ENCODE results near the gene LRP1-AS.

LRP1-AS gene

GRCh38 chr12:57097554-57097835 lies 49.9 kb downstream of the LRP1-AS start:
- TF ChIP-seq Cebpa-rat (IDR thresholded peaks at IDR 0.05): no peak
- no peaks in the 10 kb centered on the region for H3K9me3 ChIP-seq (replicated peaks in 1 of 11)
- H4K20me1 ChIP-seq: peaks cover 17 to 99% (median 78%) of the 10 kb centered on the region in 11 experiments; a peak in 21 of 22 replicates
- no peaks in the 10 kb centered on the region for H3K27me3 ChIP-seq
- peak overlapping the region; percentile 14 to 99 (median 66); a peak in 14 of 22 replicates for H3K4me2 ChIP-seq
- peaks cover 65 to 100% (median 86%) of the 10 kb centered on the region in 10 experiments for H3K4me1 ChIP-seq
- H3K27ac ChIP-seq: peak overlapping the region in 6 of 11 experiments; percentile 7 to 80 (median 32); a peak in 8 of 22 replicates
- peaks cover 86 to 97% (median 93%) of the 10 kb centered on the region in 11 experiments for H3K36me3 ChIP-seq
- H3K9ac ChIP-seq: peak overlapping the region in 9 of 11 experiments; percentile 21 to 71 (median 48); a peak in 8 of 22 replicates
- H3K4me3 ChIP-seq: no peak overlapping the region

DNA sequence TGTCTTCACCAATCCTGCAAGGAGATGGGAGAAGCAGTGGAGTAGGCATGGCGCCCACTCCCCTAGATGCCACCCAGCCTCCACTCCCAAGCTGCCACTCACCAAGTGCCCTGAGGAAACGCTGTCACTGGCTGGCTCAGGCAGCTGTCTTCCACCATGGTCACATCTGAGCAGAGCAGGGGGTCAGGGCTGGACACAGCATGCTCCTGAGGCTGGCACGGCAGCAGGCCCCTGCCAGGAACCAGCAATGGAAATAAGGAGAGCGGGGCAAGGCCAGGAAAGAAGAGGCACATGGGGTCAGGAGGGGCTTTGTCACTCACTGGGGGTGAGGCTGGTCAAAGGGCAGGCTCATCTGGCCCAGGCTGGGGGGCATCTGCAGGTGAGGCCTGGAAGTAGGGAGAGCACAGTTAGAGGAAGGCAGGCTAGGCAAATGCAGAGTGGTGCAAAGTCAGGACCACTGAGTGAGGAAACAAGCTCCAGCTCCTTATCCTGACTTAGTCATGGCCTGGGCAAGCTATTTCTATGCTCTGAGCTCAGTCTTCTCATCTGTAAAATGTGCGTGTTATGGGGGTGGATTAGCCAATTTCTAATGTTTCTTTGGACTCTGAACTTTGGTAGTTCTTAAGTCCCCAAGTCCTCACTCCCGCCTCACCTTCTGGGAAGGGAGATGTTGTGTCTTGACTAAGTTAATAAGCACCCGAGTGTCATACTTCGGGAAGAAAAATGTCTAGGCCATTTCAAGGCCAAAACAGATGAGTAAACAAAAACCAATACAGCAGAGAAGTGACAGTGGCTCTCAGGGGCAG lies 50.5 kb downstream of the LRP1-AS start:
- Histone ChIP-seq H3K4me2 (peak overlapping the region in 10 of 11 experiments; percentile 22 to 99 (median 66); a peak in 16 of 22 replicates), H3K4me3 (no peak overlapping the region), H3K27me3 (no peaks in the 10 kb centered on the region), H3K36me3 (peaks cover 86 to 97% (median 93%) of the 10 kb centered on the region in 11 experiments), H3K9ac (peak overlapping the region in 8 of 11 experiments; percentile 21 to 71 (median 50); a peak in 11 of 22 replicates), H4K20me1 (peaks cover 21 to 99% (median 82%) of the 10 kb centered on the region in 11 experiments; a peak in 21 of 22 replicates), H3K27ac (peak overlapping the region in 10 of 11 experiments; percentile 7 to 80 (median 26); a peak in 14 of 22 replicates), H3K9me3 (replicated peaks in 1 of 11) (no peaks in the 10 kb centered on the region), H3K4me1 (peaks cover 70 to 100% (median 86%) of the 10 kb centered on the region in 10 experiments)
- TF ChIP-seq Cebpa-rat (IDR thresholded peaks at IDR 0.05): no peak

DNA sequence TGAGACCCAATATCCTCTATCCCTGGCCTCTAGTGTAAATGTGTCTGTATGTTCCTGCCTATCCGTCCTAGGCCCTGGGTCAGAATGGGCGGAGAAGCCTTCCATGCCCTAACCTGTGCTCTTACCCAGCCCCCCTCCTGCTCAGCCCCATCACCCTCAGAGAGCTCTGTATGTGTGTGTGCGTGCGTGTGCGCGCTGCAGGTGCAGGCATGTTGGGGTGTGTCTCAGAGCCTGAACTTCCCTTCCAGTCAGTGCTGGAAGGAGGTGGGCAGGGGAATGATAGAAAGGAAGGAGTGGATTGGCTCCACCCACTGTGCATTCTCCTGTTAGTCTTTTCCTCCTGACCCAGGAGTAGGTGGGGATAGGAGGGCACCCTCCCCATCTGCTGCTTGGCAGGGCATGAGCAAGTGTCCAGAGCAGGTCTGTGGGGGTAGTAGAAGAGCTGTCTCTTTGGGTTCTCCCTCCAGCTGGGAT lies 51.3 kb downstream of the LRP1-AS start:
- Histone ChIP-seq H4K20me1 (peaks cover 29 to 99% (median 84%) of the 10 kb centered on the region in 11 experiments), H3K27me3 (no peaks in the 10 kb centered on the region), H3K9ac (peak overlapping the region in 7 of 11 experiments; percentile 14 to 71 (median 47); a peak in 7 of 22 replicates), H3K4me1 (peaks cover 75 to 100% (median 90%) of the 10 kb centered on the region in 10 experiments), H3K27ac (peak overlapping the region in 7 of 11 experiments; percentile 12 to 80 (median 31); a peak in 10 of 22 replicates), H3K36me3 (peaks cover 87 to 97% (median 94%) of the 10 kb centered on the region in 11 experiments), H3K4me3 (no peak overlapping the region), H3K9me3 (replicated peaks in 1 of 11) (no peaks in the 10 kb centered on the region), H3K4me2 (peak overlapping the region in 5 of 11 experiments; percentile 22 to 99 (median 29); a peak in 7 of 22 replicates)
- no peak for TF ChIP-seq Cebpa-rat (IDR thresholded peaks at IDR 0.05)

DNA sequence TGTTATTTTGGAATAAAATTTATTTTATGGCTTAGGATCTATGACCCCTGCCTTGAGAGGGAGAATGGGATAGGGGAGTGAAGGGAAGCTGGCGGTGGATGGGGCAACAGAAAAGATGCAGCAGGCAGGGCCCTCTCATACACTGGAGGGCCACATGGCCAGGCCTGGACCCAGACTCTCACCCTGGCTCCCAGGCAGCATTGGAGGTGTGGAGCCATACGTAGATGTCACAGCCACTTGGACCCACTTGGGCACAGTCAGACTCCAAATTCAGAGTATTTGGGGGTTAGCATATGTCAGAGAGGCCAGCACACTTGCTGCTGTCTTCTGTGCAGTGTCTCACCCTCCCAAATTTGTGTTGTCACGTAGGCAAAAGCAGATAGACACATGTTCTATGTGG lies 52.0 kb downstream of the LRP1-AS start:
- peaks cover 82 to 100% (median 95%) of the 10 kb centered on the region in 10 experiments for H3K4me1 ChIP-seq
- H3K9ac ChIP-seq: peak overlapping the region in 9 of 11 experiments; percentile 46 to 75 (median 62); a peak in 11 of 22 replicates

More for the DNA sequence above, 52.0 kb downstream of the LRP1-AS start:
- H4K20me1 ChIP-seq: peaks cover 36 to 100% (median 91%) of the 10 kb centered on the region in 11 experiments
- no peak overlapping the region for H3K4me3 ChIP-seq
- H3K27me3 ChIP-seq: no peaks in the 10 kb centered on the region
- no peaks in the 10 kb centered on the region for H3K9me3 ChIP-seq (replicated peaks in 1 of 11)
- no peak for TF ChIP-seq Cebpa-rat (IDR thresholded peaks at IDR 0.05)
- peak overlapping the region in 8 of 11 experiments; percentile 48 to 80 (median 74); a peak in 12 of 22 replicates for H3K27ac ChIP-seq
- peak overlapping the region in 6 of 11 experiments; percentile 74 to 99 (median 94); a peak in 7 of 22 replicates for H3K4me2 ChIP-seq
- peaks cover 89 to 97% (median 94%) of the 10 kb centered on the region in 11 experiments for H3K36me3 ChIP-seq
